Endothelial cell of umbilical vein (primary cell): ENCODE results near the gene MAPK4. TPM values are rescaled to one million over a fixed set of nuclear protein-coding genes. Genes with fewer than 3 reads are reported as not detected.

Experiments used
- BruUV-seq: library from RNA; stranded (reverse); fragments of 400-500 nt; replicated peaks from 2 replicates; lab custom pipeline; 2021; lab: Mats Ljungman, UMichigan
- CTCF ChIA-PET: fragments of 300-600, 350-600 bp; sonication (Branson Sonifier 250); formaldehyde crosslinking; loops from one replicate; lab custom pipeline; 2021; ENCODE audit warnings: antibody characterized with exemption, inconsistent platforms; lab: Charles Lee
- POLR2A ChIA-PET: fragments of 300-600, 350-600 bp; sonication (Branson Sonifier 250); formaldehyde crosslinking; loops from one replicate; lab custom pipeline; 2021; ENCODE audit warnings: antibody characterized with exemption, inconsistent platforms; lab: Charles Lee
- DNase-seq: peaks from one replicate; pipeline ENCODE4 v3.0.0-alpha.2; 2011; ENCODE audit warnings: low read depth, low spot score
- FAIRE-seq: peaks from 2 replicates; lab custom pipeline; 2011; peaks lifted over from hg19 to GRCh38; lab: Jason Lieb, UNC
- H2AFZ ChIP-seq: 2 replicates; pipeline ENCODE4 v1.6.0; 2012; ENCODE audit warnings: low read depth, low read length, control low read depth, inconsistent platforms
- H3K27ac ChIP-seq: 2 replicates; pipeline ENCODE4 v1.5.1; 2011; ENCODE audit warnings: low read depth, mild to moderate bottlenecking, control low read depth, low read length, moderate library complexity; ENCODE audit not compliant: insufficient read depth
- H3K27me3 ChIP-seq, 2 experiments: 2 replicates each; pipeline versions ENCODE4 v1.6.0 to v1.6.1; 2011; ENCODE audit warnings: low read length in 2 of 2, mixed read lengths in 1 of 2; ENCODE audit not compliant: control insufficient read depth in 2 of 2, insufficient read depth in 2 of 2
- H3K36me3 ChIP-seq, 2 experiments: 2 replicates in 1 of 2; 3 replicates in 1 of 2; pipeline ENCODE4 v1.5.1; 2011; ENCODE audit warnings: low read length in 2 of 2, mild to moderate bottlenecking in 1 of 2, moderate library complexity in 1 of 2; ENCODE audit not compliant: control insufficient read depth in 2 of 2, insufficient read depth in 2 of 2; ENCODE audit errors: extremely low read depth in 1 of 2
- H3K4me1 ChIP-seq: 3 replicates; pipeline ENCODE4 v1.5.1; 2011; ENCODE audit warnings: mild to moderate bottlenecking, low read length; ENCODE audit not compliant: control insufficient read depth, insufficient read depth; ENCODE audit errors: extremely low read depth
- H3K4me2 ChIP-seq: 2 replicates; pipeline ENCODE4 v1.6.1; 2011; ENCODE audit warnings: low read length, control low read depth, mixed read lengths; ENCODE audit not compliant: insufficient read depth
- H3K4me3 ChIP-seq, 3 experiments: fragments of 200-600 bp in 1 of 3; sonication (generic), shearing (Covaris generic) in 1 of 3; replicated peaks in 1 of 3; 2 replicates each; pipeline ENCODE4 v1.5.1; 2011 to 2016; ENCODE audit warnings: control low read depth in 3 of 3, low read length in 3 of 3, mild to moderate bottlenecking in 2 of 3, inconsistent platforms in 1 of 3, low read depth in 1 of 3, moderate library complexity in 1 of 3; ENCODE audit not compliant: insufficient read depth in 1 of 3
- H3K79me2 ChIP-seq: 2 replicates; pipeline ENCODE4 v1.6.0; 2012; ENCODE audit warnings: low read length, inconsistent platforms; ENCODE audit not compliant: control insufficient read depth, insufficient read depth
- H3K9ac ChIP-seq: replicated peaks from 2 replicates; pipeline ENCODE3; 2011; ENCODE audit warnings: low read length, control low read depth; ENCODE audit not compliant: insufficient read depth; ENCODE audit errors: extremely low read depth
- H3K9me1 ChIP-seq: replicated peaks from 3 replicates; pipeline ENCODE4 v1.6.0; 2011; ENCODE audit warnings: mild to moderate bottlenecking, low read length; ENCODE audit not compliant: control insufficient read depth, insufficient read depth; ENCODE audit errors: extremely low read depth
- H3K9me3 ChIP-seq: replicated peaks from 2 replicates; pipeline ENCODE4 v1.5.1; 2012; ENCODE audit warnings: low read length, inconsistent platforms; ENCODE audit not compliant: control insufficient read depth, insufficient read depth
- H4K20me1 ChIP-seq: replicated peaks from 2 replicates; pipeline ENCODE3; 2011; ENCODE audit warnings: mild to moderate bottlenecking, low read length; ENCODE audit not compliant: control insufficient read depth, insufficient read depth; ENCODE audit errors: extremely low read depth
- CTCF ChIP-seq, 2 donors: IDR thresholded peaks; 1 replicate in 1 of 2; 2 replicates in 1 of 2; pipeline ENCODE4 v1.5.1; 2011; ENCODE audit warnings: low read length in 2 of 2, mild to moderate bottlenecking in 2 of 2, moderate library complexity in 2 of 2, control low read depth in 1 of 2, inconsistent platforms in 1 of 2, low read depth in 1 of 2; ENCODE audit not compliant: insufficient read depth in 1 of 2; ENCODE audit errors: extremely low read depth in 1 of 2
- EZH2 ChIP-seq: IDR thresholded peaks from 2 replicates; pipeline ENCODE4 v1.6.1; 2012; ENCODE audit warnings: borderline replicate concordance, low read depth, mild to moderate bottlenecking, moderate library complexity, low read length, inconsistent platforms; ENCODE audit not compliant: severe bottlenecking
- FOS ChIP-seq: IDR thresholded peaks from 2 replicates; pipeline ENCODE4 v1.6.1; 2011; ENCODE audit warnings: mild to moderate bottlenecking, low read length, moderate library complexity, borderline replicate concordance; ENCODE audit not compliant: insufficient read depth
- GATA2 ChIP-seq: IDR thresholded peaks from 2 replicates; pipeline ENCODE4 v1.7.0; 2011; ENCODE audit warnings: low read depth, mild to moderate bottlenecking, moderate library complexity, mixed read lengths, low read length; ENCODE audit not compliant: insufficient read length, insufficient read depth
- JUN ChIP-seq: IDR thresholded peaks from 2 replicates; pipeline ENCODE4 v1.6.1; 2011; ENCODE audit warnings: borderline replicate concordance, low read depth; ENCODE audit not compliant: insufficient read length, insufficient read depth
- MAX ChIP-seq: IDR thresholded peaks from 2 replicates; pipeline ENCODE4 v1.6.1; 2011; ENCODE audit not compliant: insufficient read depth, insufficient read length
- MYC ChIP-seq: IDR thresholded peaks from one replicate; pipeline ENCODE4 v1.6.1; 2011; ENCODE audit warnings: mild to moderate bottlenecking, low read depth, low read length
- POLR2A ChIP-seq: IDR thresholded peaks from 2 replicates; pipeline ENCODE4 v1.6.1; 2012; ENCODE audit warnings: low read depth, mild to moderate bottlenecking, control low read depth, low read length
- POLR2AphosphoS5 ChIP-seq: IDR thresholded peaks from 2 replicates; pipeline ENCODE4 v1.6.1; 2012; ENCODE audit warnings: low read depth, mild to moderate bottlenecking, control low read depth, low read length, moderate library complexity; ENCODE audit not compliant: insufficient read depth
- dilution Hi-C: fragments of 300-500 bp; cut with MboI; formaldehyde crosslinking; loops from one replicate; pipeline ENCODE4 v1.15.0; 2019; ENCODE audit warnings: low sequenced_read_pairs; ENCODE audit not compliant: extremely low pct_ligation_motif_present
- intact Hi-C: fragments of 100-400 bp; cut with micrococcal nuclease; formaldehyde crosslinking; loops from one replicate; pipeline ENCODE4 v1.10.0; 2022
- polyA plus RNA-seq, 4 experiments: library from polyadenylated mRNA; depleted of rRNA in 3 of 4; stranded (reverse) in 3 of 4; unstranded in 1 of 4; fragments of >200 nt; gene quantifications; 2 replicates each; pipeline versions ENCODE4 v1.2.1 to v1.2.3, GENCODE V29; 2011 to 2012; ENCODE audit warnings: missing spikeins in 1 of 4
- total RNA-seq: library from RNA; stranded (reverse); gene quantifications from 2 replicates; pipeline ENCODE4 v1.2.3, GENCODE V29; 2021

The MAPK4 gene
- total and polyA plus RNA-seq, 2 donors (not counting 3 experiments of a cell fraction or from before 2014, with no cell fraction given): not detected

GRCh38 chr18:50661013-50661412 is 101.1 kb downstream of the MAPK4 start:
- no peak overlapping the region for H3K4me2 ChIP-seq
- H3K4me3 ChIP-seq: no peak overlapping the region
- H3K9me3 ChIP-seq: peaks cover 2% of the 10 kb centered on the region
- H3K4me1 ChIP-seq: no peaks in the 10 kb centered on the region
- TF ChIP-seq FOS (no peak), POLR2AphosphoS5 (no peak), POLR2A (no peak), CTCF (IDR thresholded peaks at IDR 0.05; ENCODE audit: extremely low read depth in 1 of 2, insufficient read depth in 1 of 2, low read depth in 1 of 2, low read length in 2 of 2) (no peak), EZH2 (no peak), MYC (no peak), JUN (no peak), MAX (no peak), GATA2 (no peak)
- no TSS peak for BruUV-seq
- H2AFZ ChIP-seq: no peak overlapping the region
- H3K27ac ChIP-seq: no peak overlapping the region
- H3K27me3 ChIP-seq: no peaks in the 10 kb centered on the region
- H3K9me1 ChIP-seq: no peaks in the 10 kb centered on the region
- H4K20me1 ChIP-seq: no peaks in the 10 kb centered on the region
- DNase-seq (no peak), FAIRE-seq (no peak)
- no peak overlapping the region for H3K9ac ChIP-seq
- CTCF ChIA-PET: no interaction called here
- POLR2A ChIA-PET: no interaction called here
- intact Hi-C loops (no loop called here), dilution Hi-C loops (no loop called here)
- H3K79me2 ChIP-seq: no peaks in the 10 kb centered on the region
- H3K36me3 ChIP-seq: no peaks in the 10 kb centered on the region
